H1 (cell line): Measurements from ENCODE around the gene FARS2. TPM values are rescaled to one million over a fixed set of nuclear protein-coding genes. Genes with fewer than 3 reads are reported as not detected.

Experiments used
- SP4 ChIP-seq: IDR thresholded peaks from 2 replicates; pipeline ENCODE4 v1.6.1; 2012; ENCODE audit warnings: low read length, inconsistent platforms
- polyA plus RNA-seq, 7 experiments: library from polyadenylated mRNA; depleted of rRNA in 3 of 7; stranded (reverse) in 5 of 7; unstranded in 2 of 7; fragments of >200 nt in 5 of 7; fragments of 200-250 nt in 2 of 7; gene quantifications; 1 replicate in 5 of 7; 2 replicates in 1 of 7; 4 replicates in 1 of 7; pipeline versions ENCODE4 v1.2.1 to v1.2.3, GENCODE V29; 2011 to 2013; ENCODE audit warnings: missing spikeins in 2 of 7, mixed read lengths in 2 of 7
- total RNA-seq: library from RNA; stranded (reverse); fragmentation: NEBNext Ultra II Directional; extraction: Animal tissue kit (Norgen Biotek cat#: 25700); gene quantifications from 2 replicates; pipeline ENCODE4 v1.2.1, GENCODE V29; 2021

The FARS2 gene
- total and polyA plus RNA-seq, 2 of the 8 experiments (the other 6 are each of a cell fraction or from before 2014, with no cell fraction given): 11.7 to 14.4 TPM

DNA sequence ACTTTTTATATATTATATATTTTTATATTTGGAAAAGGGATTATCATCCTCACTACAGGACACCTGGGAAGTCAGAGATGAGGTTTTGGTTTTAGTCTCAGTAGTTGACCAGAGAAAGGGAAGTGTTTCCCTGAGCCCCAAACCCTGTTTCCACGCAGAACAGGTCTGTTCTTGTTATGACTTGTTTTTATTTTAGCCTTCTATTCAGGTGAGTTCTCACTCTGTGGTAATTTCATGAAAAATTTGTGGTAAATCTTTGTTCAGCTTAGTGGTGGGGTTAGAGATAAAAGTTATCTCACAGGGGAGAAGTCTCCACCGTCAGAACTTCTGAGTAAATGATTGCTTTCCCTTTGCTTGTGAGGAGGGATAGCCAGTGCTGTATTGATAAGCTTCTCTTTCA, 224.9 kb downstream of the FARS2 start (continued):
- TF ChIP-seq SP4: no peak
- TF ChIP-seq, all 59 proteins: peak for 0
